Sigmoid colon (tissue), 7 donors: ENCODE results near the gene CSH2. TPM values are rescaled to one million over a fixed set of nuclear protein-coding genes. Genes with fewer than 3 reads are reported as not detected.
"Not testable (repeated sequence)": the region's sequence is repeated elsewhere in the genome, so short reads cannot be mapped to it uniquely, and the experiment has no call there.

ENCODE experiments used
- DNase-seq: peaks from one replicate; pipeline ENCODE4 v3.0.0-alpha.2; 2019
- H3K27ac ChIP-seq, 4 donors: fragments of 200-600 bp; sonication (generic); one replicate each; pipeline ENCODE4 v1.5.1; 2016 to 2019; ENCODE audit warnings: mild to moderate bottlenecking in 1 of 4
- H3K27me3 ChIP-seq, 3 donors: fragments of 200-600 bp; sonication (generic); one replicate each; pipeline ENCODE4 v1.5.1; 2019; ENCODE audit warnings: mild to moderate bottlenecking in 1 of 3
- H3K36me3 ChIP-seq, 4 donors: fragments of 200-600 bp; sonication (generic); one replicate each; pipeline ENCODE4 v1.5.1; 2016 to 2019
- H3K4me1 ChIP-seq, 4 donors: fragments of 200-600 bp; sonication (generic); one replicate each; pipeline ENCODE4 v1.5.1; 2017 to 2019
- H3K4me3 ChIP-seq, 4 donors: fragments of 200-600 bp; sonication (generic); one replicate each; pipeline ENCODE4 v1.5.1; 2017 to 2019; ENCODE audit warnings: mild to moderate bottlenecking in 2 of 4, moderate library complexity in 1 of 4
- H3K9me3 ChIP-seq, 4 donors: fragments of 200-600 bp in 3 of 4; sonication (generic) in 3 of 4; one replicate each; pipeline versions ENCODE4 v1.5.1 to v1.6.1; 2013 to 2019
- CTCF ChIP-seq, 4 experiments: fragments of 450-650 bp in 3 of 4; fragments of 200-600 bp in 1 of 4; IDR thresholded peaks; one replicate each; pipeline ENCODE4 v1.5.1; 2016 to 2019; ENCODE audit warnings: antibody characterized with exemption in 4 of 4, mild to moderate bottlenecking in 3 of 4, moderate library complexity in 2 of 4
- EP300 ChIP-seq, 4 donors: sonication (generic); formaldehyde crosslinking; IDR thresholded peaks; one replicate each; pipeline ENCODE4 v1.6.1; 2017; ENCODE audit warnings: antibody characterized with exemption in 4 of 4
- POLR2A ChIP-seq, 2 donors: fragments of 450-650 bp; IDR thresholded peaks; one replicate each; pipeline ENCODE4 v1.6.1; 2016; ENCODE audit warnings: antibody characterized with exemption in 2 of 2, mild to moderate bottlenecking in 2 of 2, moderate library complexity in 2 of 2
- POLR2AphosphoS5 ChIP-seq, 4 donors: sonication (generic); formaldehyde crosslinking; IDR thresholded peaks; one replicate each; pipeline ENCODE4 v1.6.1; 2017; ENCODE audit warnings: antibody characterized with exemption in 4 of 4
- WGBS, 2 donors: extraction: QIAGEN DNeasy Blood & Tissue Kit; methylation state at CpG; one replicate each; pipeline ENCODE4 v1.1.7; 2013; 5-methylcytosine and 5-hydroxymethylcytosine counted together
- intact Hi-C: fragments of 100-400 bp; cut with DNase I; formaldehyde crosslinking; loops from one replicate; pipeline ENCODE4 v1.15.1; 2023
- polyA plus RNA-seq, 3 donors: library from polyadenylated mRNA; stranded (reverse); fragments of 200-250 nt; gene quantifications; one replicate each; pipeline ENCODE4 v1.2.3, GENCODE V29; 2013
- total RNA-seq, 4 donors: library from RNA; depleted of rRNA; stranded (reverse); fragments of >200 nt; gene quantifications; one replicate each; pipeline ENCODE4 v1.1.0, GENCODE V29; 2016
- donor health status: healthy with polysubstance abuse.
- donor health status: Bipolar disorder and iron deficiency.
- donor health status: healthy.

The CSH2 gene
- total and polyA plus RNA-seq, 7 donors = not detected

GRCh38 chr17:63911041-63911635, 37.7 kb upstream of the CSH2 start, which contains the start of gene CSHL1:
CSHL1 (minus strand) TSS chr17:63911258; CDS start chr17:63911196, 62 bp downstream.
- DNase-seq = no peak
- H3K4me3 ChIP-seq = no peak within 1 kb of the TSS
- H3K4me1 ChIP-seq = no peaks in the 10 kb centered on the region
- 73 to 80% methylated on average over 15 of the region's 15 CpGs for WGBS, 2 donors
- peaks cover 0 to 5% (median 0%) of the 10 kb centered on the region in 3 donors for H3K27me3 ChIP-seq
- TF ChIP-seq CTCF (IDR thresholded peaks at IDR 0.05) (no peak), EP300 (IDR thresholded peaks at IDR 0.05) (no peak), POLR2A (IDR thresholded peaks at IDR 0.05) (no peak), POLR2AphosphoS5 (IDR thresholded peaks at IDR 0.05) (no peak)
- no peak within 1 kb of the TSS for H3K27ac ChIP-seq
- no peaks in the 10 kb centered on the region for H3K9me3 ChIP-seq
- intact Hi-C loops = loop anchor here (5.0 kb wide), 1 partner anchor 81 kb away; no protein-coding TSS in a partner anchor
- no peaks in the 10 kb centered on the region for H3K36me3 ChIP-seq

GRCh38 chr17:63910096-63910495, 36.6 kb upstream of the CSH2 start:
- intact Hi-C loops = loop anchor here (5.0 kb wide), 1 partner anchor 82 kb away; no protein-coding TSS in a partner anchor

DNA sequence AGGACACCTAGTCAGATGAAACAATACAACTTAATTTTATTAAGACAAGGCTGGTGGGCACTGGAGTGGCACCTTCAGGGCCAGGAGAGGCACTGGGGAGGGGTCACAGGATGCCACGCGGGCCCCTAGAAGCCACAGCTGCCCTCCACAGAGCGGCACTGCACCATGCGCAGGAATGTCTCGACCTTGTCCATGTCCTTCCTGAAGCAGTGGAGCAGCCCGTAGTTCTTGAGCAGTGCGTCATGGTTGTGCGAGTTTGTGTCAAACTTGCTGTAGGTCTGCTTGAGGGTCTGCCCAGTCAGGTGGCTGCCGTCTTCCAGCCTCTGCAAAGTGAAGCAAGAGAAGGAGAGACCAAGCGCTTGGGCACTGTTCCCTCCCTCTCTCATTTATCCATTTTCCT, 36.1 kb upstream of the CSH2 start:
- H3K27me3 ChIP-seq, H3K36me3 ChIP-seq, H3K4me1 ChIP-seq, DNase-seq, H3K4me3 ChIP-seq, H3K9me3 ChIP-seq, H3K27ac ChIP-seq, intact Hi-C loops: not testable (repeated sequence)
- WGBS, 2 donors = 91 to 92% methylated on average over 10 of the region's 10 CpGs

More at GRCh38 chr17:63910096-63910495, 36.6 kb upstream of the CSH2 start:
- DNase-seq = no peak
- no peak overlapping the region for H3K27ac ChIP-seq
- TF ChIP-seq POLR2A (IDR thresholded peaks at IDR 0.05) (no peak), POLR2AphosphoS5 (IDR thresholded peaks at IDR 0.05) (no peak), CTCF (IDR thresholded peaks at IDR 0.05) (no peak), EP300 (IDR thresholded peaks at IDR 0.05) (no peak)
- H3K4me1 ChIP-seq = no peaks in the 10 kb centered on the region
- H3K4me3 ChIP-seq = no peak overlapping the region
- no peaks in the 10 kb centered on the region for H3K36me3 ChIP-seq
- H3K27me3 ChIP-seq = peaks cover 0 to 5% (median 0%) of the 10 kb centered on the region in 3 donors
- no peaks in the 10 kb centered on the region for H3K9me3 ChIP-seq
- 78 to 83% methylated on average over 14 of the region's 14 CpGs for WGBS, 2 donors

DNA sequence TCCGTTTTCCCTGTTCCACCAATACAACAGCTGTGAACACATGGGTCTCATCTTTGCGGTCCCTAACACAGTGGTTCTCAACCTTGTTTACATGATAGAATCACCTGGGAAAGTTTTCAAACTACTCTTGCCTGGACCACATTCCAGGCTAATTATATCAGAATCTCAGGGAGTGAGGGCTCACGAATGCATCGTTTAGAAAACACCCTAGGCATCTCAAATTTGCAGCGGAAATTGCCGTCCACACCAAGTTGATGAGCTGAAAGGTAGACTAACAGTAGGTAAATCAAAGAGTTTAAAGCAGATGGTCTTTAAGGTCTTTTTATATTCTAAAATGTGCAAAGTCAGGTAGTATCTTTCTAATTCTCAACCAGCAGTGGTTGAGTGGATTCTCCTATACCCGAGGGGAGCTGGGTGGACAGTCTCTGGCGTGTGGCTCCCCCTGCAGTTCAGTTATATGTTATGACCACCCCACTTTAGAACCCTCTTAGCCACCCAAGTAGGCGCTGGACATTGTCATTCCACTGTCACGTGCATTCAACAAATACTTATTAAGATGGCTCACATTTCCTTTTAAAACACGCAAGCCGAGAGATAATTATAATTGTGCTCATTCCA, 33.8 kb upstream of the CSH2 start:
- intact Hi-C loops, DNase-seq: not testable (repeated sequence)
- 63 to 64% methylated on average over 11 of the region's 12 CpGs for WGBS, 2 donors

GRCh38 chr17:63904796-63905195, 31.3 kb upstream of the CSH2 start:
- H3K36me3 ChIP-seq, DNase-seq, intact Hi-C loops, H3K9me3 ChIP-seq, H3K4me3 ChIP-seq, H3K27ac ChIP-seq, H3K4me1 ChIP-seq, H3K27me3 ChIP-seq: not testable (repeated sequence)
- WGBS, 2 donors = 89 to 92% methylated on average over 8 of the region's 8 CpGs

More for the DNA sequence above, 33.8 kb upstream of the CSH2 start:
- not testable (repeated sequence) for H3K4me3 ChIP-seq, H3K27me3 ChIP-seq, H3K36me3 ChIP-seq, H3K9me3 ChIP-seq, H3K27ac ChIP-seq, H3K4me1 ChIP-seq

DNA sequence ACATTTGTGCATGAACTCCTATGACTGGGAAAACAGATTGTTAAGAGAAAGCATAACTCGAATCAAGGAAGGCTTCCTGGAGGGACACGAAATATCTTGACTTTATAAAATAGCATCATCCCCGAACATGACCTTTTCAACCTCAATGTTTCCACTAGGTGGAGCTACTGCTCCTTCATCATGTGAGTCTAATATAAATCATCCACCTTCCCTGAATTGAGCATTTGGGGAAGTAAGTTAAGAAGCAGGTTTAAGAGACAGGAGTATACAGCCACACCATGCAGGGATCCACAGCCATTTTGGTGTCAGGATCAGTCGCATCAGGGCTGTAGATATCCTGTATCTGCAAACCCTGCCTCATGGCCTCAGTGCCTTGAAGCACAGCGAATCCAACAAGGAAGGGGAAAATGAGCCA, 30.3 kb upstream of the CSH2 start:
- H3K27me3 ChIP-seq, DNase-seq, H3K27ac ChIP-seq, H3K9me3 ChIP-seq, H3K4me1 ChIP-seq, intact Hi-C loops, H3K4me3 ChIP-seq, H3K36me3 ChIP-seq: not testable (repeated sequence)
- 30 to 31% methylated on average over 5 of the region's 5 CpGs for WGBS, 2 donors

GRCh38 chr17:63901971-63902370, 28.5 kb upstream of the CSH2 start:
- 84 to 85% methylated on average over 2 of the region's 2 CpGs for WGBS, 2 donors

GRCh38 chr17:63898899-63899798, 25.7 kb upstream of the CSH2 start:
- intact Hi-C loops, DNase-seq, H3K36me3 ChIP-seq, H3K4me1 ChIP-seq, H3K27ac ChIP-seq, H3K4me3 ChIP-seq, H3K9me3 ChIP-seq, H3K27me3 ChIP-seq: not testable (repeated sequence)
- 84 to 86% methylated on average over 6 of the region's 6 CpGs for WGBS, 2 donors

More at GRCh38 chr17:63901971-63902370, 28.5 kb upstream of the CSH2 start:
- H3K27me3 ChIP-seq, H3K4me1 ChIP-seq, DNase-seq, intact Hi-C loops, H3K36me3 ChIP-seq, H3K9me3 ChIP-seq, H3K27ac ChIP-seq, H3K4me3 ChIP-seq: not testable (repeated sequence)

GRCh38 chr17:63896524-63897354, 23.3 kb upstream of the CSH2 start, which contains the start of gene CSH1:
CSH1 (minus strand) TSS chr17:63896574; CDS start chr17:63896511, 63 bp downstream.
- H3K4me3 ChIP-seq, intact Hi-C loops, H3K4me1 ChIP-seq, H3K27me3 ChIP-seq, H3K9me3 ChIP-seq, H3K36me3 ChIP-seq, H3K27ac ChIP-seq, DNase-seq: not testable (repeated sequence)
- 82 to 91% methylated on average over 10 of the region's 14 CpGs for WGBS, 2 donors
